ENCODE results near the gene RNF151.
"Not testable (repeated sequence)": the region's sequence is repeated elsewhere in the genome, so short reads cannot be mapped to it uniquely, and the experiment has no call there.

The RNF151 gene

GRCh38 chr16:1958715-1959268, 7.9 kb upstream of the RNF151 start:
- DNase-seq (ENCODE audit: low read depth in 4 of 4, low spot score in 1 of 4), result no peak

GRCh38 chr16:1959269-1960039, 7.2 kb upstream of the RNF151 start, which contains the start of gene NDUFB10:
Gene NDUFB10 (plus strand): TSS chr16:1959538. CDS start chr16:1959625, 87 bp downstream.
- DNase-seq (ENCODE audit: low read depth in 4 of 4, low spot score in 1 of 4), result peak; percentile 83 to 91 (median 91)

- no peak for DNase-seq (ENCODE audit: low read depth in 4 of 4, low spot score in 1 of 4)
These were observed 5.7 kb upstream of the RNF151 start for GRCh38 chr16:1960665-1961630.

- no peak for DNase-seq (ENCODE audit: low read depth in 4 of 4, low spot score in 1 of 4)
These were observed 5.0 kb upstream of the RNF151 start for GRCh38 chr16:1961651-1962067.

- DNase-seq (ENCODE audit: low read depth in 4 of 4, low spot score in 1 of 4), result not testable (repeated sequence)
These were observed 4.2 kb upstream of the RNF151 start for GRCh38 chr16:1962161-1963153.

GRCh38 chr16:1963806-1964505, 2.7 kb upstream of the RNF151 start:
- no peak for DNase-seq (ENCODE audit: low read depth in 4 of 4, low spot score in 1 of 4)

DNA sequence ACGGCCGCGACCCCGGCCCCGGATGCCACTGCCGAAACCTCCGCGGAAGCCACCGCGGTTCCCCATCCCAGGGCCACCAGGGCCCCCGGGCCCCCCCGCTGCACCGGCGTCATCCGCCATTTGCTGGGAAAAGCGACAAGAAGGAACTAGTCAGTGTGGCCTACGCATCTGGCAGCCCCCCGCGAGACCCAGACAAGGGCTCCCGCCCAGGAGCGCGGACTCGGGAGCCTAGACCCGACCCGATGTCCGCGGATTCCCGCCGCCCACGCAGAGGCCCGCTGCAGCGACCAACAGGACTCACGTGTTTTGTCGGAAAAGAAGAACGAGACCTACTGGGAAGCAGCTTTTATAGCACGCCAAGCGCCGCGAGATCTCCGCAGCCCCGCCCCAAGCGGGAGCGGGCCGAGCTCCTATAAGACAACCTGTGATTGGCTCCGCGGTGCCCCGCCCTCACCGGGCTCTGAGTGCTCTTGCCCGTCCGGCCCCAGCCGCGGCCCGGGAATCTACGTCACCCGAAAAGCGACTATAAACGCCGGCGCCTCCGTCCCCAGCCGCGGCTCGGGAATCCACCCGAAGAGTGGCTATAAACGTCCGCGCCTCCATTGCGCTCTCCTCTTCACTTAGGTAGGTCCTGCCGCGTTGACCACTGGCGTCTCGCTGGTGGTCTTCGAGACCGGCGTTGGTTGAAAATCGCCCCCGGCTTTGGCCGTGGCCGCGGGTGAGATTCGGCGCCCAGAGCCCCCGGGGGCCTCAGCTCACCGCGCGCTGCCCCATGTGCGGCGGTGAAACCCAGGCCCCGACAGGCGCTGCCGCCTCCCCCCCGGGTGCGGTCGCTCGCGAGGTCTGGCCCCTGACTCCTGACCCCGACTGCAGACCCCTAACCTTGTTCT, 1.9 kb upstream of the RNF151 start, which contains the start of gene RPS2:
Gene RPS2, minus strand, starts transcription at position 321 of the 890 bp plus-strand sequence. Its CDS starts 201 bp downstream, at position 120.
- peak; percentile 94 to 99 (median 96) for DNase-seq (ENCODE audit: low read depth in 4 of 4, low spot score in 1 of 4)

DNA sequence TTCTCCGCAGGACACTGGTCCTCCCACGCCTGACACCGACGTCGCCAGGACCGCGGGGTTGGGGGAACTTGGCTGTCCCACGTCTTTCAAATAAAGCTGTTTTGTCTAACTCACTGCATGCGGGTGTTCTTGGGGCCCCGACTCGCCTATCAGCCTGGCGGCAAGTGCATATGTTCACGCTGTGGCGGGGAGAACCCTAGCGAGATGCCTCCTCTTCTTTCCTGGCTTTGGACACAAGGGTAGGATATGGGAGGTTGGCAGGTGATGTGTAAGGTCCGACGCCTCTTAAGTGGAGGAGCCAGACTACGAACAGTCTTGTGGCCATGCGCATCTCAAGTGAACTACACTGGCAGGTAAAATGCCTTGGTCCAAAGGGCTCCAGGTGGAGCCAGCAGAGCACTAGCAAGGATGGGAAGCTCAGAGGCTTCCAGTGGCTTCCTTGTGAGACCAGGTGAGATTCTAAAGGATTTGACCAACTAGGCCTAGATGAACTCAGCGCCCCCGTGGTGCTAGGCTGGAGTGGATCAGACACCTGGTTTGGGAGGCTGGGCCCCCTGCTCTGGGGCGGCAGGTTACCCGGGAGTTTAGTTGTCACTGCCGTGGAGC, 1.2 kb upstream of the RNF151 start:
- no peak for DNase-seq (ENCODE audit: low read depth in 4 of 4, low spot score in 1 of 4)

- DNase-seq (ENCODE audit: low read depth in 4 of 4, low spot score in 1 of 4), result no peak
These were observed 1.7 kb downstream of the RNF151 start for GRCh38 chr16:1968146-1968953.

DNA sequence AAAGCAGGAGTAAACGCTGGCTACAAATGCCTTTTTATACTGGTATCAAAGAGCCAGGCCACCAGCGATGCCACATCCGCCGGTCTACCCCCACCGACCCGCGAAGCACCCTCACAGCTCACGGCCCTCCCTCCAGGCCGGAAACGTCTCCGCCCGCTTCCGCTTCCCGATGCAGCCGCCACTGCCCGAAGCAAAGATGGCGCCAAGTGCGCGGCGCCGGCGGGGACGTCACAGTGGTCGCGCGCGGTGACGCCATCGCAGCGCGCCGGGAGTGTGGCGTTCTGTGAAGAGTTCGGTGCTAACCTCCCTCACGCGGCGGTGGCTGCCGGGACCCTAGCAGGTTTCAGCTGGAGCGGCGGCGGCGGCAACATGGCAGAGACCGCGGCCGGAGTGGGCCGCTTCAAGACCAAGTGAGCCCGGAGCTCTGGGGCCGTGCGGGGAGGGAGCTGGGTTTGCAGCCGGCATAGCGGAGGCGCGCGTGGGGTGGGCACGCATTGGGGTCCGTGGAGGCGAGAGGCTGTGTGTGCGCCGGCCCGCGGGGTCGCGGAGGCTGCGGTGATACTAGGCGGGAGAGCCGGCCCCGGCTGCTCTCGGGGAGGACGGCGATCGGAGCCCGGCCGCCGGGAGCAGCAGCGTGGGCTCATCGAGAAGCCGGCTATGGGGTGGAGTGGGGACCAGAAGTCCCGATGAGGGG, 5.3 kb downstream of the RNF151 start, which contains the start of gene TBL3:
Gene TBL3, plus strand, starts transcription at position 258 of the 694 bp plus-strand sequence. Its CDS starts 112 bp downstream, at position 370.
- DNase-seq (ENCODE audit: low read depth in 4 of 4, low spot score in 1 of 4), result peak; percentile 84 to 94 (median 92)

GRCh38 chr16:1972490-1972877, 5.8 kb downstream of the RNF151 start:
- DNase-seq (ENCODE audit: low read depth in 4 of 4, low spot score in 1 of 4), result no peak

DNA sequence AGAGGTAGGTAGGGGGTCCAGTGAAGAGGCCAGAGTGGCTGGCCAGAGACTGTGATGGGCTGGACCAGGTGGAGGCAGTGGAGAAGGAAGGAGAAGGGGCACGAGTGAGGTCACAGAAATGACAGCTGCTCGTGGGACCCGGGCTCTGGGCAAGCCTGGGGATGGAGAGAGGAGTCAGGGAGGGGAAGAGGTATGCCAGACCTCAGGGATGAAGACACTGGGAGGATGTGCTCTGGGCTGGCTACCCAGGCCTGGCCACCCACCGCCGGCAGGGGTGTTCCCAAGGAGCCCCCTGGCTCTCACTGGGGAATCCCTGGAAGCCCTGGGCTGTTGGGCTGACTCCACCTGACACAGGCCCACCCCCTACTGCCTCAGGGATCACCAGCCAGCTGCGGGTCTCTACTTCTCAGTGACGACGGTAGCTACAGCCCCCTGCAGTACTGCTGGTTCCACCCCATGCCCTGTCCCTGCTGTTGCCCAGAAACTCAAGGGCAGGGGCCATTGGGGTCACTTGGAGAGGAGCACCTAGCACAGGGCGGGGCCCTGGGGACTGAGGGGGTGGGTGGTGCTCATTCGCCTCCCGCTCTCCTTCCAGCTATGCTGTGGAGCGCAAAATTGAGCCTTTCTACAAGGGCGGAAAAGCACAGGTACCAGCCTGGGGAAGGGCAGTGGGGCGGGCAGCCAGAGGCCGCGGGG, 7.0 kb downstream of the RNF151 start:
- no peak for DNase-seq (ENCODE audit: low read depth in 4 of 4, low spot score in 1 of 4)

DNA sequence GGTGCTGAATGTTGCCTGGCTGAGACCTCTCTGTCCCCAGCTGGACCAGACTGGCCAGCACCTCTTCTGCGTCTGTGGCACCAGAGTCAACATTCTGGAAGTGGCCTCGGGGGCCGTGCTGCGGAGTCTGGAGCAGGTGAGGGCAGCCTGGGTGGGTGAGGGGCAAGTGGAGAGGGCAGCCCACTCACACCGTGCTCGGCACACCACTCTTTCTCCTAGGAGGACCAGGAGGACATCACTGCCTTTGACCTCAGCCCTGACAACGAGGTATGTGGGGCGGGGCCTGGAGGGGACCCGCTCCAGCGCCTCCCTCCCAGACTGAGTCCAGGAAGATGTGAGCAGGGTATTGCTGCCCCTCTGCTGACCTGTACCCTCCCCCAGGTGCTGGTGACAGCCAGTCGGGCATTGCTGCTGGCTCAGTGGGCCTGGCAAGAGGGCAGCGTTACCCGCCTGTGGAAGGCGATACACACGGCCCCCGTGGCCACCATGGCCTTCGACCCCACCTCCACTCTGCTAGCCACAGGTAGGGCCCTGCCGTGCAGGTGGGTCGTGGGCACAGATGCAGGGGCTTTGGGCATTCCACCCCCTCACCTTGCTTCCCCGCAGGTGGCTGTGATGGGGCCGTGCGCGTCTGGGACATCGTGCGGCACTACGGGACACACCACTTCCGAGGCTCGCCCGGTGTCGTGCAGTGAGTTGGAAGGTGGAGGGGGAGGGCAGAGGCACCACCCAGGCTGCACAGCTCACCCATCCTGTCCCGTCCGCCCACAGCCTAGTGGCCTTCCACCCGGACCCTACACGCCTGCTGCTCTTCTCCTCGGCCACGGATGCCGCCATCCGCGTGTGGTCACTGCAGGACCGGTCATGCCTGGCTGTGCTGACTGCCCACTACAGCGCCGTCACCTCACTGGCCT, 7.8 kb downstream of the RNF151 start:
- no peak for DNase-seq (ENCODE audit: low read depth in 4 of 4, low spot score in 1 of 4)

DNA sequence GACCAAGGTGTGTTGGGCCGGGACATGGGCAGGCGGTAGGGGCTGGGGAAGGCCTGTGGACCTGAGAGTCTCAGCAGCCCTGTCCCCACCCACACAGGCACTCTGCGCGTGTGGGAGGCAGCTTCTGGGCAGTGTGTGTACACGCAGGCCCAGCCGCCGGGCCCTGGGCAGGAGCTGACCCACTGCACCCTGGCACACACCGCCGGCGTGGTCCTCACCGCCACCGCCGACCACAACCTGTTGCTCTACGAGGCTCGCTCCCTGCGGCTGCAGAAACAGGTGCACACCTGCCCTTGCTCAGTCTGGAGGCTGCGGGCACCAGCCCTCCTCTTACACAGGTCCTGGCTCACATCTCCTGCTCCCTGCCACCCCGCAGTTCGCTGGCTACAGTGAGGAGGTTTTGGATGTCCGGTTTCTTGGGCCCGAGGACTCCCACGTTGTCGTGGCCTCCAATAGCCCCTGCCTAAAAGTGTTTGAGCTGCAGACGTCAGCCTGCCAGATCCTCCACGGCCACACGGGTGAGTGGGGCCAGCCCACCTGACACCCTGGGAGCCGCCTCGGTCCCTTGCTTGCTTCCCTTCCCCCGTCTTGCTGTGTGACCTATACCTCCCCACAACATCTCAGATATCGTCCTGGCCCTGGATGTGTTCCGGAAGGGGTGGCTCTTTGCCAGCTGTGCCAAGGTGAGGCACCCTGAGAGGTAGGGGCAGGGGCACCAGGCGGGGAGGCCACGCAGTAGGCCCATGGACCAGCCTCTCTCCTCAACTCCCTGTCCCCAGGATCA, 9.0 kb downstream of the RNF151 start:
- DNase-seq (ENCODE audit: low read depth in 4 of 4, low spot score in 1 of 4), result no peak

All from stimulated activated CD4-positive, alpha-beta T cell treated with anti-CD3 and anti-CD28 coated beads, Interleukin-1b, Interleukin-23, amount 100 ng/mL, for 24 hours (primary cell).